ENCODE measurements around the gene SRD5A2.

SRD5A2 gene

DNA sequence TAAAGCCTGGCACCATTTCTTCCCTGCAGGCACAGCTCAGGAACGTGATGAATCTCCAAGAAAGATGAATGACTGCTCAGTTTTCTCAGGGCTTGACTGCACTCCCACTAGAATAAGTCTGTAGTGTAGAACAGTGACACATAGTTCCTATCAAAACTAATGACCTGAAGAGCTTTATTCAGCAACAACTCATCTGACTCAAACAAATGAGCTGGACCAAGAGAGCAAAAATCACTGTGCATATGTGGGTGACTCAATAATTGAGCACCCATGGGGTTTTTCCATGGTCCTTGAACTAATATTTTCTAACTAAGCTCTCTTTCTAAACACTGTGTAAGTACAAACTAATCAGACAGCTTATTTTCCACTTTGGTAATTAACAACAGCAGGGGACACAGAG lies 105.0 kb downstream of the SRD5A2 start:
- Histone ChIP-seq H3K4me3 (ENCODE audit: severe bottlenecking) (no peak overlapping the region), H3K27ac (ENCODE audit: poor library complexity, severe bottlenecking) (peak overlapping the region; percentile 3), H3K9me3 (ENCODE audit: severe bottlenecking) (no peaks in the 10 kb centered on the region), H3K27me3 (ENCODE audit: insufficient read depth, poor library complexity, severe bottlenecking) (no peaks in the 10 kb centered on the region), H3K4me1 (ENCODE audit: insufficient read depth, poor library complexity, severe bottlenecking) (peaks cover 4% of the 10 kb centered on the region), H3K36me3 (ENCODE audit: low read depth) (no peaks in the 10 kb centered on the region)
- no peak for DNase-seq (ENCODE audit: low spot score)
- TF ChIP-seq, protein P1, sequence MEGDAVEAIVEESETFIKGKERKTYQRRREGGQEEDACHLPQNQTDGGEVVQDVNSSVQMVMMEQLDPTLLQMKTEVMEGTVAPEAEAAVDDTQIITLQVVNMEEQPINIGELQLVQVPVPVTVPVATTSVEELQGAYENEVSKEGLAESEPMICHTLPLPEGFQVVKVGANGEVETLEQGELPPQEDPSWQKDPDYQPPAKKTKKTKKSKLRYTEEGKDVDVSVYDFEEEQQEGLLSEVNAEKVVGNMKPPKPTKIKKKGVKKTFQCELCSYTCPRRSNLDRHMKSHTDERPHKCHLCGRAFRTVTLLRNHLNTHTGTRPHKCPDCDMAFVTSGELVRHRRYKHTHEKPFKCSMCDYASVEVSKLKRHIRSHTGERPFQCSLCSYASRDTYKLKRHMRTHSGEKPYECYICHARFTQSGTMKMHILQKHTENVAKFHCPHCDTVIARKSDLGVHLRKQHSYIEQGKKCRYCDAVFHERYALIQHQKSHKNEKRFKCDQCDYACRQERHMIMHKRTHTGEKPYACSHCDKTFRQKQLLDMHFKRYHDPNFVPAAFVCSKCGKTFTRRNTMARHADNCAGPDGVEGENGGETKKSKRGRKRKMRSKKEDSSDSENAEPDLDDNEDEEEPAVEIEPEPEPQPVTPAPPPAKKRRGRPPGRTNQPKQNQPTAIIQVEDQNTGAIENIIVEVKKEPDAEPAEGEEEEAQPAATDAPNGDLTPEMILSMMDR (IDR thresholded peaks at IDR 0.05; ENCODE audit: poor library complexity, severe bottlenecking): no peak
- peak; percentile 61; the same call in 2 of the 3 replicates for ATAC-seq (ENCODE audit: low read depth)

DNA sequence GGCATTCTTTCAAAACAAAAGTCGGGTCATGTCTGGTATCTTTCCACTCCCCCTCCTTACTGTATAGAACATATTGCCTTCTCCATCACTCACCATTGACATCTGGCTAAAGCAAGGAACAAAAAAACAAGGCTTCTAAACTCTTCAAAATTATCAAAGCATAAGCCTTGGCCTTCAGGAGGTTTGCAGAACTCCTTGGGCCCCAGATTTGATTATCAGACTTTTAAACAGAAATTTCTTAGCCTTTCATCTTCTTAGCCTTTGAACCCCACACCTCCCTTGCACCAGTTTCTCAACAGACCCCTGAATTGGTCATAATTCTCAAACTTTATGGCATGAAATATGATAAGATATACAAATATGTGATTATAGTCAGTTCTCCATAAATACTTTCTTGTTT lies 106.4 kb downstream of the SRD5A2 start:
- peaks cover 4% of the 10 kb centered on the region for H3K4me1 ChIP-seq (ENCODE audit: insufficient read depth, poor library complexity, severe bottlenecking)
- ATAC-seq (ENCODE audit: low read depth): no peak
- DNase-seq (ENCODE audit: low spot score): no peak
- H3K36me3 ChIP-seq (ENCODE audit: low read depth): no peaks in the 10 kb centered on the region
- TF ChIP-seq, protein P1 (IDR thresholded peaks at IDR 0.05; ENCODE audit: poor library complexity, severe bottlenecking): no peak
- H3K4me3 ChIP-seq (ENCODE audit: severe bottlenecking): no peak overlapping the region
- H3K27me3 ChIP-seq (ENCODE audit: insufficient read depth, poor library complexity, severe bottlenecking): no peaks in the 10 kb centered on the region
- no peak overlapping the region for H3K27ac ChIP-seq (ENCODE audit: poor library complexity, severe bottlenecking)
- no peaks in the 10 kb centered on the region for H3K9me3 ChIP-seq (ENCODE audit: severe bottlenecking)
